Panc1 (cell line): Measurements from ENCODE around the gene MYL1. TPM values are rescaled to one million over a fixed set of nuclear protein-coding genes. Genes with fewer than 3 reads are reported as not detected.

Experiments used
- ATAC-seq: fragments of 200-7000 bp; cut with Tn5 transposase; 2 replicates; pipeline ENCODE4 v1.9.1; 2020; ENCODE audit warnings: mild to moderate bottlenecking, moderate library complexity
- BruUV-seq: library from RNA; stranded (reverse); fragments of 400-500 nt; replicated peaks from 2 replicates; lab custom pipeline; 2021; lab: Mats Ljungman, UMichigan
- CTCF ChIA-PET: fragments of 300-600 bp; sonication (Branson Sonifier 250); formaldehyde crosslinking; loops from one replicate; lab custom pipeline; 2022; ENCODE audit warnings: antibody characterized with exemption; lab: Charles Lee
- POLR2A ChIA-PET: fragments of 300-600 bp; sonication (Branson Sonifier 250); formaldehyde crosslinking; loops from one replicate; lab custom pipeline; 2022; ENCODE audit warnings: antibody characterized with exemption; lab: Charles Lee
- DNase-seq: peaks from one replicate; pipeline ENCODE4 v3.0.0-alpha.2; 2010; ENCODE audit warnings: low read depth, low spot score
- H3K27ac ChIP-seq: 2 replicates; pipeline ENCODE4 v1.5.1; 2011; ENCODE audit warnings: mild to moderate bottlenecking, low read length, inconsistent platforms
- H3K27me3 ChIP-seq: fragments of 200-500 bp; sonication (Bioruptor generic); 2 replicates; pipeline ENCODE4 v1.6.0; 2014; ENCODE audit warnings: low read length, inconsistent platforms; ENCODE audit not compliant: control insufficient read depth, insufficient read depth
- H3K36me3 ChIP-seq: fragments of 200-500 bp; sonication (Bioruptor generic); 2 replicates; pipeline ENCODE4 v1.5.1; 2014; ENCODE audit warnings: inconsistent platforms, mild to moderate bottlenecking, low read length, moderate library complexity; ENCODE audit not compliant: control insufficient read depth, insufficient read depth
- H3K4me1 ChIP-seq: 2 replicates; pipeline ENCODE4 v1.5.1; 2011; ENCODE audit warnings: inconsistent platforms, mild to moderate bottlenecking, low read length, moderate library complexity; ENCODE audit not compliant: control insufficient read depth, insufficient read depth
- H3K4me3 ChIP-seq, 2 experiments: 2 replicates each; pipeline ENCODE4 v1.5.1; 2011 to 2012; ENCODE audit warnings: low read depth in 2 of 2, low read length in 2 of 2, mild to moderate bottlenecking in 2 of 2, inconsistent platforms in 1 of 2, moderate library complexity in 1 of 2
- H3K9me3 ChIP-seq: fragments of 200-500 bp; sonication (Bioruptor generic); 2 replicates; pipeline ENCODE4 v1.5.1; 2014; ENCODE audit warnings: low read depth, mild to moderate bottlenecking, inconsistent platforms, low read length, moderate library complexity; ENCODE audit not compliant: control insufficient read depth, insufficient read depth
- CTCF ChIP-seq: fragments of 450-650 bp; IDR thresholded peaks from 2 replicates; pipeline ENCODE4 v1.5.1; 2017; ENCODE audit warnings: mild to moderate bottlenecking
- POLR2AphosphoS5 ChIP-seq: IDR thresholded peaks from 2 replicates; pipeline ENCODE4 v1.6.1; 2012; ENCODE audit warnings: mild to moderate bottlenecking, low read depth, low read length, moderate library complexity
- REST ChIP-seq, 2 experiments: IDR thresholded peaks; 2 replicates each; pipeline ENCODE4 v1.6.1; 2011 to 2012; ENCODE audit warnings: low read depth in 2 of 2, control low read depth in 1 of 2, low read length in 1 of 2, mild to moderate bottlenecking in 1 of 2, moderate library complexity in 1 of 2; ENCODE audit not compliant: insufficient read depth in 1 of 2
- SIN3A ChIP-seq: IDR thresholded peaks from 2 replicates; pipeline ENCODE4 v1.6.1; 2012; ENCODE audit warnings: low read depth, mild to moderate bottlenecking, low read length, moderate library complexity, borderline replicate concordance; ENCODE audit not compliant: insufficient read depth
- TCF7L2 ChIP-seq: IDR thresholded peaks from 2 replicates; pipeline ENCODE4 v1.6.1; 2011; ENCODE audit warnings: mild to moderate bottlenecking, low read depth, low read length, inconsistent platforms
- in situ Hi-C: cut with HindIII; loops from 2 replicates; pipeline ENCODE4 v1.10.0; 2016; ENCODE audit warnings: low sequenced_read_pairs, low pct_unique_long_range_greater_than_20kb
- intact Hi-C: fragments of 100-400 bp; cut with micrococcal nuclease; formaldehyde crosslinking; loops from one replicate; pipeline ENCODE4 v1.10.0; 2022; ENCODE audit not compliant: unreplicated experiment
- total RNA-seq: library from RNA; stranded (reverse); gene quantifications from one replicate; pipeline ENCODE4 v1.2.1, GENCODE V29; 2021; ENCODE audit not compliant: unreplicated experiment

MYL1 gene
- total RNA-seq, 1 experiment from 2014 or later = not detected

GRCh38 chr2:210323003-210323402, 8.0 kb upstream of the MYL1 start:
- no peaks in the 10 kb centered on the region for H3K27me3 ChIP-seq
- DNase-seq = no peak
- no peak overlapping the region for H3K4me3 ChIP-seq
- no peaks in the 10 kb centered on the region for H3K36me3 ChIP-seq
- H3K9me3 ChIP-seq = no peaks in the 10 kb centered on the region
- in situ Hi-C loops = no loop called here
- CTCF ChIA-PET = no interaction called here
- no peaks in the 10 kb centered on the region for H3K4me1 ChIP-seq
- no peak overlapping the region for H3K27ac ChIP-seq
- TF ChIP-seq TCF7L2 (no peak), CTCF (no peak), POLR2AphosphoS5 (no peak), SIN3A (no peak), REST (IDR thresholded peaks at IDR 0.05; ENCODE audit: insufficient read depth in 1 of 2, low read depth in 2 of 2, low read length in 1 of 2) (no peak)
- no peak for ATAC-seq
- POLR2A ChIA-PET = no interaction called here
- no TSS peak for BruUV-seq
- intact Hi-C loops = no loop called here

- Histone ChIP-seq H3K27ac (no peak overlapping the region), H3K4me3 (no peak overlapping the region), H3K4me1 (no peaks in the 10 kb centered on the region), H3K27me3 (no peaks in the 10 kb centered on the region), H3K9me3 (no peaks in the 10 kb centered on the region), H3K36me3 (no peaks in the 10 kb centered on the region; the same call in 1 of the 2 replicates)
- CTCF ChIA-PET = no interaction called here
- BruUV-seq = no TSS peak
- in situ Hi-C loops (no loop called here), intact Hi-C loops (no loop called here)
- TF ChIP-seq TCF7L2 (no peak), POLR2AphosphoS5 (no peak), REST (IDR thresholded peaks at IDR 0.05; ENCODE audit: insufficient read depth in 1 of 2, low read depth in 2 of 2, low read length in 1 of 2) (no peak), SIN3A (no peak), CTCF (no peak)
- POLR2A ChIA-PET = no interaction called here
- ATAC-seq (no peak), DNase-seq (no peak)
Measured at GRCh38 chr2:210318891-210319290, 3.9 kb upstream of the MYL1 start.
